Measurements from ENCODE around the gene ZNF367. TPM values are rescaled to one million over a fixed set of nuclear protein-coding genes. Genes with fewer than 3 reads are reported as not detected.

Gene ZNF367
- total RNA-seq, 1 donor from 2014 or later = 4.3 TPM

DNA sequence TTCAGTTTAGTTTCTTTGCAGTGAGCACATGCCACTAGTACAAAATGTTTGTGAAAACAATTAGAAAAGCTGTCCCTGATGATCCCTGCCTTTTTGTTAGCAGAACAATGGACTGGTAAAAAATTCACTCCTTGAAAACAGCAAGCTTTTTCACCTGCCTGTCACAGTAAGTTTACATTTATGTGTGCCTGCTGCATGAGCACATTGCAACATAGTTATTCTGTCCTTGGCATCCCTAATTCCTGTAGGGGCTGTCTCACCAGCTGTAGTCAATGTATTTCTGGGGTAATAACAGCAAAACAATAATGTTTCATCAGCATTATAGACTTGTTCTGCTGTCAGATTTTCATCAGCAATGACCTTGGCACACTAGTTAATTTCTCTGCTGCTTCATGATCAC, 11.6 kb upstream of the ZNF367 start:
- ChIA-PET CTCF (no interaction called here), POLR2A (no interaction called here)
- DNase-seq (no peak), ATAC-seq (ENCODE audit: low read depth) (no peak)
- Mint-ChIP-seq H3K27ac (no peak overlapping the region), H3K4me1 (no peaks in the 10 kb centered on the region), H3K4me3 (no peak overlapping the region), H3K9me3 (no peaks in the 10 kb centered on the region), H3K36me3 (ENCODE audit: low read depth) (no peaks in the 10 kb centered on the region), H3K27me3 (peaks cover 5% of the 10 kb centered on the region)
- intact Hi-C loops (cut with micrococcal nuclease) = no loop called here
- TF ChIP-seq CTCF (IDR thresholded peaks at IDR 0.05) = no peak

DNA sequence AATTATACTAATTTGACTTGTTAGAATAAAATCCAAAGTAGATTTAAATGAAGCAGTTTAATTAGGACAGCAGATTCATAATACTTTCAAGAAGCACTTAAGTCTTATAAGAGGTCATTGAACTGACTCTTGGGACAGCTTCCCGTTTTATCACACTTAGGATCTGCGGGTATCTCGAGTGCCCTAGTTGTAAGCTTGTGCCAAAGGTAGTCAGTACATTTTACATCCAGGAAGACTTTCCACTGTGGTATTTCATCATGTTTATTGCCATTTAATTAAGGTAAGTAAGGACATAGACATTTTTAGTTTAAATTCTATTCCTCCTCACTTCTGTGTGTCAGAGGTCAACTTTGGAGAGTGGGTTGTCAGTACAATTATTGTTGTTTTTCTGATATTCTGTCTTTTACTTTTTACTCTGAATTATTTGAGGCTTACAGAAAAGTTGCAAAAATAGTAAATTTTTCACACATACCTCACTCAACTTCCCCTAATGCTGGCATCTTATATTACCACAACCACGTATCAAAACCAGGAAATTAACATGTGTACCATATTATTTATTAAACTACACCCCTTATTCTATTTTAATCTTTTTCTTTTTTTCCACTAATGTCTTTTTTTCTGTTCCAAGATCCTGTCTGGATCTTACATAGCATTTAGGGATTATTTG, 7.5 kb upstream of the ZNF367 start:
- Mint-ChIP-seq H3K9me3 (no peaks in the 10 kb centered on the region), H3K27me3 (no peaks in the 10 kb centered on the region), H3K27ac (no peak overlapping the region), H3K4me3 (no peak overlapping the region), H3K36me3 (ENCODE audit: low read depth) (no peaks in the 10 kb centered on the region), H3K4me1 (peaks cover 7% of the 10 kb centered on the region)
- CTCF ChIA-PET = no interaction called here
- TF ChIP-seq CTCF (IDR thresholded peaks at IDR 0.05) = no peak
- intact Hi-C loops (cut with micrococcal nuclease) = no loop called here
- no peak for ATAC-seq (ENCODE audit: low read depth)
- POLR2A ChIA-PET = no interaction called here
- DNase-seq = no peak

DNA sequence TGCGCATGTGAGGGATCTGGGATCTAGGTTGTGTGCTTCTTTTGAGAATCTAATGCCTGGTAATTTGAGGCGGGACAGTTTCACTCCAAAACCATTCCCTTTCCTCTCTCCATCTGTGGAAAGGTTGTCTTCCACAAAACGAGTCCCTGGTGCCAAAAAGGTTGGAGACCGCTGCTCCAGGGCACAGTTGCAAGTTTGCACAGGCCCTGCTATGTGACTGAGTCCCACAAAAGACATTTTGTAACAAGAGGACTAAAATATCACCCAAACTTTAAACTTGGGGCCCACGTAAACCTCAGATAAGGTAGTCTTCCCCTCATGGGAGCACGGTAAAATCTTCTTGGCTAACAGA, 5.8 kb upstream of the ZNF367 start:
- no peak for TF ChIP-seq CTCF (IDR thresholded peaks at IDR 0.05)
- ATAC-seq (ENCODE audit: low read depth) (no peak), DNase-seq (no peak)
- intact Hi-C loops (cut with micrococcal nuclease) = no loop called here
- Mint-ChIP-seq H3K27me3 (no peaks in the 10 kb centered on the region), H3K36me3 (ENCODE audit: low read depth) (no peaks in the 10 kb centered on the region), H3K4me3 (no peak overlapping the region), H3K4me1 (peaks cover 22% of the 10 kb centered on the region), H3K9me3 (no peaks in the 10 kb centered on the region), H3K27ac (no peak overlapping the region)
- POLR2A ChIA-PET = no interaction called here
- CTCF ChIA-PET = no interaction called here

DNA sequence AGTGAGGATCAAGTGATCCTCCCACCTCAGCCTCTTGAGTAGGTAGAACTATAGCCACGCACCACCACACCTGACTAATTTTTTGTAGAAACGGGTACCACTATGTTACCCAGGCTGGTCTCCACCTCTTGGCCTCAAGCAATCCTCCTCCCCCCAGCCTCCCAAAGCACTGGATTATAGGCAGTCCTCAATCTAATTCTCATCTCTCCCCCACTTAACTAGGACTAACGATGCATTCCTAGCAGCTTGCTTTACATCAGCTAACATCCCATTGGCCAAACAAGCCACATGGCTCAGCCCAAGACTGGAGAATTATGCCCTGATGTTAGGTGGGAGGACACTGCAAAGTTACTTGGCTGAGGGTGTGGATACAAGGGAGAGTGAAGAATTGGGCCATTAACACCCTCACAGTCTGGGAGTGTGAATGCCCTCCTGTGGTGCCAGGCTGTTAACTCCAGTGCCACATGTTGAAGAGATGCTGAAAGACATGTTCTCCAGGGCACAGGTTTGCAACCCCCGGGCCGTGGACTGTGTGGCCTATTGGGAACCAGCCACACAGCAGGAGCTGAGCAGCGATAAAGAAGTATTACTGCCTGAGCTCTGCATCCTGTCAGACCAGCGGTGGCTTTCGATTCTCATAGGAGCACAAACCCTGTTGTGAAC, 5.3 kb upstream of the ZNF367 start:
- CTCF ChIA-PET = no interaction called here
- DNase-seq (no peak), ATAC-seq (ENCODE audit: low read depth) (no peak)
- H3K27ac Mint-ChIP-seq = no peak overlapping the region
- peaks cover 22% of the 10 kb centered on the region for H3K4me1 Mint-ChIP-seq
- no peak for TF ChIP-seq CTCF (IDR thresholded peaks at IDR 0.05)
- peaks cover 2% of the 10 kb centered on the region for H3K36me3 Mint-ChIP-seq (ENCODE audit: low read depth)
- H3K4me3 Mint-ChIP-seq = no peak overlapping the region
- POLR2A ChIA-PET = interaction anchor here (1.3 kb wide), 1 partner anchor 26 kb away, joined by 3 read pairs; the partner anchor contains the start of gene HABP4
- intact Hi-C loops (cut with micrococcal nuclease) = no loop called here
- no peaks in the 10 kb centered on the region for H3K9me3 Mint-ChIP-seq
- H3K27me3 Mint-ChIP-seq = no peaks in the 10 kb centered on the region

DNA sequence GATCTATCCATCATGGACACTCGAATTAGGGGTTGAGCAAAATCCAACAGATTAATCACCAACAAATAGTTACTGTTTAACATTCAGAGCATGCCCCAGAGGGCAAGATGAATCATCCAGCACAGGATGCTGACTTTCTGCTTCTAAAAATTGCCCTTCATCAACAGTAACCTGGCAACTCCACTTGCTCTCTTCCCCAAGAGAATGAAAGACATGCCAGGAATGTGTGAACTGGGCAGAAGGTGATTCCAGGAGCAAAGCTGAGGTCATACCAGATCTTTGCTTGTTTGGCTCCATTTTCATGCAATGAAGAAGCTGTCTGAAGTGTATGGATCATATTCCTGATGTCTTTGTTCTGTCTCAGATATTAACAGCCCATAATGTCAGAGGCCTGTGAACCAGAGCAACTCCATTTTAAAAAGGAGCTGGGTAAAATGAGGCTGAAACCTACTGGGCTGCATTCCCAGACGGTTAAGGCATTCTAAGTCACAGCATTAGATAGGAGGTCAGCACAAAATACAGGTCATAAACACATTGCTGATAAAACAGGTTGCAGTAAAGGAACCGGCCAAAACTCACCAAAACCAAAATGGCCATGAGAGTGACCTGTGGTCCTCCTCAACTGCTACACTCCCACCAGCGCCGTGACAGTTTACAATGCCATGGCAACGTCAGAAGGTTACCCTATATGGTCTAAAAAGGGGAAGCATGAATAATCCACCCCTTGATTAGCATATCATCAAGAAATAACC, 2.5 kb upstream of the ZNF367 start:
- H3K4me3 Mint-ChIP-seq = peak overlapping the region; percentile 81
- peak overlapping the region; percentile 92 for H3K27ac Mint-ChIP-seq
- H3K27me3 Mint-ChIP-seq = no peaks in the 10 kb centered on the region
- peaks cover 2% of the 10 kb centered on the region for H3K36me3 Mint-ChIP-seq (ENCODE audit: low read depth)
- no peak for DNase-seq
- POLR2A ChIA-PET = no interaction called here
- CTCF ChIA-PET = no interaction called here
- no peaks in the 10 kb centered on the region for H3K9me3 Mint-ChIP-seq
- peaks cover 29% of the 10 kb centered on the region for H3K4me1 Mint-ChIP-seq
- ATAC-seq (ENCODE audit: low read depth) = no peak
- TF ChIP-seq CTCF (IDR thresholded peaks at IDR 0.05) = no peak
- intact Hi-C loops (cut with micrococcal nuclease) = no loop called here

Measured in activated B cell treated with CpG ODN at 0.5 μM for 24 hours (primary cell).